GM18873 (cell line): ENCODE measurements around the gene CYTH2.
"Not testable (repeated sequence)": the region's sequence is repeated elsewhere in the genome, so short reads cannot be mapped to it uniquely, and the experiment has no call there.

Experiments used
- ATAC-seq: cut with Tn5 transposase; IDR thresholded peaks from one replicate; pipeline ENCODE4 v1.9.1; 2021; ENCODE audit warnings: mild to moderate bottlenecking, moderate library complexity, moderate number of reproducible peaks; ENCODE audit not compliant: unreplicated experiment, low FRiP score

The CYTH2 gene

GRCh38 chr19:48510421-48511268, 41.5 kb downstream of the CYTH2 start:
- ATAC-seq = no peak

- ATAC-seq = no peak
Observed at GRCh38 chr19:48511321-48511731, 42.2 kb downstream of the CYTH2 start.

GRCh38 chr19:48511800-48512503, 42.8 kb downstream of the CYTH2 start, which contains the start of gene LMTK3:
Gene LMTK3, minus strand, starts transcription at chr19:48511835. Its CDS starts 259 bp downstream, at chr19:48511576.
- ATAC-seq = no peak

GRCh38 chr19:48512504-48513288, 43.5 kb downstream of the CYTH2 start:
- ATAC-seq = no peak

GRCh38 chr19:48513289-48514122, 44.3 kb downstream of the CYTH2 start:
- ATAC-seq = no peak

- ATAC-seq = no peak
Observed at GRCh38 chr19:48514123-48514458, 44.9 kb downstream of the CYTH2 start.

GRCh38 chr19:48516536-48516935, 47.4 kb downstream of the CYTH2 start:
- no peak for ATAC-seq

- no peak for ATAC-seq
Observed at GRCh38 chr19:48518207-48518606, 49.0 kb downstream of the CYTH2 start.

- not testable (repeated sequence) for ATAC-seq
Observed at GRCh38 chr19:48519426-48519825, 50.3 kb downstream of the CYTH2 start.

- no peak for ATAC-seq
Observed at GRCh38 chr19:48520134-48520533, 51.0 kb downstream of the CYTH2 start.

GRCh38 chr19:48524221-48524620, 55.1 kb downstream of the CYTH2 start:
- ATAC-seq = no peak

- no peak for ATAC-seq
Observed at GRCh38 chr19:48524732-48525131, 55.6 kb downstream of the CYTH2 start.

GRCh38 chr19:48529156-48529555, 60.0 kb downstream of the CYTH2 start:
- no peak for ATAC-seq

GRCh38 chr19:48530066-48530720, 61.0 kb downstream of the CYTH2 start:
- no peak for ATAC-seq

GRCh38 chr19:48530770-48531169, 61.6 kb downstream of the CYTH2 start:
- ATAC-seq = no peak
